Stomach smooth muscle (tissue), 2 donors: Measurements from ENCODE around the gene TMC6.

ENCODE experiments used
- H3K27ac ChIP-seq: one replicate; pipeline ENCODE4 v1.7.0; 2013; ENCODE audit warnings: mild to moderate bottlenecking, low read length, inconsistent platforms
- H3K27me3 ChIP-seq, 2 donors: one replicate each; pipeline ENCODE4 v1.7.0; 2013; ENCODE audit warnings: low read length in 2 of 2; ENCODE audit not compliant: insufficient read depth in 2 of 2, control insufficient read depth in 1 of 2
- H3K36me3 ChIP-seq, 2 donors: one replicate each; pipeline ENCODE4 v1.7.0; 2013; ENCODE audit warnings: low read length in 2 of 2; ENCODE audit not compliant: control insufficient read depth in 2 of 2, insufficient read depth in 2 of 2
- H3K4me1 ChIP-seq: one replicate; pipeline ENCODE4 v1.7.0; 2013; ENCODE audit warnings: low read length; ENCODE audit not compliant: control insufficient read depth, insufficient read depth
- H3K4me3 ChIP-seq, 2 donors: one replicate each; pipeline ENCODE4 v1.7.0; 2013; ENCODE audit warnings: low read length in 2 of 2
- H3K9ac ChIP-seq, 2 donors: one replicate each; pipeline ENCODE4 v1.7.0; 2013; ENCODE audit warnings: low read length in 2 of 2, mild to moderate bottlenecking in 1 of 2
- H3K9me3 ChIP-seq, 2 donors: one replicate each; pipeline ENCODE4 v1.7.0; 2013; ENCODE audit warnings: low read length in 2 of 2; ENCODE audit not compliant: control insufficient read depth in 2 of 2
- donor health status: healthy.
- donor health status: Pancreatic carcinoma.

Gene TMC6

DNA sequence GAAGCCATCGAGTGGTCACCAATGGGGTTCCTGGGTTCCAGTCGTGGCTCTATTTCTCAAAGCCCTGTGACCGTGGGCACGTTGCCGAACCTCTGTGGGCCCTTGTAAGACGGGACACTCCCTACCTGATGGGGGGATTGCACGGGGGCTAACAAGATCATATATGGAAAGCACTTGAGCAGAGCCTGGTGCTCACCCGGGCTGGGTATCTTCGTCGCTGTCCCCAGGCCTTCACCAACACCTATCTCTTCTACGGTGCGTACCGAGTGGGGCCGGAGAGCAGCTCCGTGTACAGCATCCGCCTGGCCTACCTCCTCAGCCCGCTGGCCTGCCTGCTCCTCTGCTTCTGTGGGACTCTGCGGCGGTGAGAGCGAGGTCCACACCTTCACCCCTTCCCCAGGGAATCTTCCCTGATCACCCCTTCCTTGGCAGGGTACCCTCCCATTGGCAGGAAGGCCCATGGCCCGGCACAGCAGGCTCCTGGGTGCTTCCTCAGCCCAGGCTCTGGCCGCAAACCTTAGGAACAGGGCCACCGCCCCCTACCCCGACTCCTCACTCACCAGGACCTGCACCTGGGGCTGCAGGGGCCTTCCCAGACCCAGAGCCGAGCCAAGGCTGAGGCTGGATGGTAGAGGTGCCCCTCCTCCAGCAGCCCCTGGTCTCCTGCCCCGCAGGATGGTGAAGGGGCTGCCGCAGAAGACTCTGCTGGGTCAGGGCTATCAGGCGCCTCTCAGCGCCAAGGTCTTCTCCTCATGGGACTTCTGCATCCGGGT is 4.8 kb upstream of the TMC6 start:
- H3K9ac ChIP-seq: no peak overlapping the region
- H3K4me1 ChIP-seq: peaks cover 18% of the 10 kb centered on the region
- peaks cover 15 to 29% of the 10 kb centered on the region in 2 donors for H3K27me3 ChIP-seq
- H3K9me3 ChIP-seq: no peaks in the 10 kb centered on the region
- no peak overlapping the region for H3K4me3 ChIP-seq
- no peaks in the 10 kb centered on the region for H3K36me3 ChIP-seq
- no peak overlapping the region for H3K27ac ChIP-seq

DNA sequence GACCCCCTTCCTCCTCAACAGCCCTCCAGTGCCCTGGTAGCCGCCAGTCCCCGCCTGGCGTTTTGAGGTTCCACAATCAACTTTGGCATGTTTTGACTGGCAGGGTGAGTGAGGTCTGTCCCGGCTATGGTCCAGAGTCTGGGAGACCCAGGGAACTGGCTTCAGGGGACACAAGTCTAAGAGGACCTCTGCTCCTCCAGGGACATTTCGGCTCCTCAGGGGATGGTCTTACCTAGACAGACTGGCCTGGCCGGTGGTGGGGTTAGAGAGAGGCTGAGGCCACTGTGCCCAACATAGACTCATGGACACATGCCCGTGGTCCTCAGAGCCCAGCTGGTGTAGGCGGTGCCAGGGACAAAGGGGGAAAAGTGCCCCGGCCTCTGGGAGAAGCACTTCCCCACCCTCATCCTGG is 4.2 kb upstream of the TMC6 start:
- H3K9ac ChIP-seq: no peak overlapping the region
- H3K27ac ChIP-seq: no peak overlapping the region
- no peaks in the 10 kb centered on the region for H3K36me3 ChIP-seq

DNA sequence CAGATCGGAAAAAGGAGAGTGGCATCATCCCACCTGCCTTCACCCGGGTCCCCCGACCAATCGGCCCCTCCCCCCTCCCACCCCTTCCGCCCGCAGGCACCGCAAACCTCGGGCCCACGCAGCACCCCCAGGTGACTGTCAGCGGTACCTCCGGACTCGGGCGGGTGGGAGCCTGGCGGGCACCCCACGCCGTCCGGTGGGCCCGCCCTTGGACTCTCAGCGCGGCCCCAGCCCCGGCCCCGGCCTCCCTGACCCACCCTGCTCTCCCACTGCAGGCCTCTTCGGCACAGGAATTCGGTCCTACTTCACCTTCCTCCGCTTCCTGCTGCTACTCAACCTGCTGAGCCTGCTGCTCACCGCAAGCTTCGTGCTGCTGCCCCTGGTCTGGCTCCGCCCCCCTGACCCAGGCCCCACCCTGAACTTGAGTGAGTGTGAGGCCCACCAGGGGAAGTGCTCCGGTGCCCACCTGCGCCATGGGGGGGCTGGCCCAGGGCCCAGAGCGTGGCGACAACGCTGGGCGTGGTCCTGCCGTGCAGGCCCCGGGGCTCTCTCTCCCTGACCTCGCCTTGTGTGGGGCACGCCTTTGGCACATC is 3.6 kb upstream of the TMC6 start:
- H3K27me3 ChIP-seq: peaks cover 15 to 38% of the 10 kb centered on the region in 2 donors

More for the DNA sequence above, 4.2 kb upstream of the TMC6 start:
- H3K27me3 ChIP-seq: peaks cover 15 to 35% of the 10 kb centered on the region in 2 donors
- no peak overlapping the region for H3K4me3 ChIP-seq
- H3K9me3 ChIP-seq: no peaks in the 10 kb centered on the region
- H3K4me1 ChIP-seq: peaks cover 21% of the 10 kb centered on the region

DNA sequence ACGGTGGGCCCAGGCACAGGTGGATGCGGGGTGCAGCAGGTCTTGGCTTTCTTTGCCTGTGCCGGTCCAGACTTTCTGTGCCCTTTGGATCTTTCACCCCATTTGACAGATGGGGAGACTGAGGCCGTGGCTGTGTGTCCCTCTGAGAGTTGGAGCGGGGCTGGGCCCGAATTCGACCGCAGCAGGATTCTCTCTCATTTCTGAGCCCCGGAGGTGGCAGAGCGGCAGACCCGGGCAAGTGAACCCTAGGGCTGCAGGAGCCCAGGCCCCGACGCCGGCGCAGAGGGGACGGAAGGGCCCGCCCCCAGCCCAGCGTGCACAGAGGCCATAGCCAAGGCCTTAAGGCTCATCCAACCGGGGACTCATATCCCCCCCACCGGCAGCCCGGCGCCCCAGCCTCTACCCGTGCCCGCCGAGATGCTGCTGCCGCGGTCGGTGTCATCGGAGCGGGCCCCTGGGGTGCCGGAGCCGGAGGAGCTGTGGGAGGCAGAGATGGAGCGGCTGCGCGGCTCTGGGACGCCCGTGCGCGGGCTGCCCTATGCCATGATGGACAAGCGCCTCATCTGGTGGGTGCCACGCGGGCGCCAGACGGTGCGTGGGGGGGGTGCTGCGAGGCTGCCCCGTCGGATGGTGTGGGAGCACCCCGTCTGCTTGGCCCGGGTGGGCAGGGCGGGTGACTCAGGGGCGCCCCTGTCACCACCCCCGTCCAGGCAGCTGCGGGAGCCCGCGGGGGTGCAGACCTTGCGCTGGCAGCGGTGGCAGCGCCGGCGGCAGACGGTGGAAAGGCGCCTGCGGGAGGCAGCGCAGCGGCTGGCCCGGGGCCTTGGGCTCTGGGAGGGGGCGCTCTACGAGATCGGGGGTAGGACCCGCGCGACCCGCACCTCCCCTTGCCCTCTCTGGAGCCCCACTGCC is 2.9 kb upstream of the TMC6 start:
- H3K36me3 ChIP-seq: no peaks in the 10 kb centered on the region
- H3K4me3 ChIP-seq: peak overlapping the region in 1 of 2 donors; percentile 44
- H3K27me3 ChIP-seq: peaks cover 17 to 40% of the 10 kb centered on the region in 2 donors
- H3K27ac ChIP-seq: no peak overlapping the region
- H3K9ac ChIP-seq: no peak overlapping the region
- H3K9me3 ChIP-seq: no peaks in the 10 kb centered on the region
- H3K4me1 ChIP-seq: peaks cover 25% of the 10 kb centered on the region

More for the DNA sequence above, 3.6 kb upstream of the TMC6 start:
- no peak overlapping the region for H3K4me3 ChIP-seq
- no peaks in the 10 kb centered on the region for H3K9me3 ChIP-seq
- no peak overlapping the region for H3K27ac ChIP-seq
- peaks cover 23% of the 10 kb centered on the region for H3K4me1 ChIP-seq
- H3K36me3 ChIP-seq: no peaks in the 10 kb centered on the region
- no peak overlapping the region for H3K9ac ChIP-seq

DNA sequence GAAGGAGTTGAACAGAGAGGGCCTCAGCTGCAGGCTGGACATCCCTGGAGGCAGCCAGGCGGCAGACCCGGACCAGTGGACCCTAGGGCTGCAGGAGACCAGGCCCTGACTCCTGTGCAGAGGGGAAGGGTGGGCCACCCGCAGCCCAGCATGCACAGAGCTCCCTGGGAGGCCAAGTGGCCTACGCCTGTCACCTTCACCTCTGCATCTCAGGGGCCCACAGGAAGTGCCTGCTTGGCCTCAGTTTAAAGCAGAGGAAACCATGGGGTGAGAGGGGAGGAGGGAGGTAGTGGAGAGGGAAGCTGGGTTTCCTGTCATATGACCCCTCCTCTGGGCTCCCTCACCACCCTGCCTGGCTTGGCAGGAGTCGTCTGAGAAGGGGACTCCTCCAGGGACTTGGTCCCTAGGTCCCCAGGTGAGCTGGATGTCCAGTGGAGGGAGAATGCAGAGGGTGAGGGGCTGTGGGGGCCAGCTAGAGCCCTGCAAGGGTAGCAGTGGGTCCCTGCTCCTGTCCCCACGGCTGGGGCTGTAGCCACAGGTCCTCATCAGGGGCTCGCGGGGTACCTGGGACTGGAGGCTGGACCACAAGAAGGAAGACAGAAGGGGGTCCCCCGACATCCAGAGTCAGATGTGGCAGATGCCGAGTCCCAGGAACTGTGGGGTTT is 2.0 kb upstream of the TMC6 start, which contains the start of gene TMC8:
Gene TMC8, plus strand, starts transcription at position 335 of the 665 bp plus-strand sequence. CDS start 818 bp downstream, outside the sequence.
- no peak within 1 kb of the TSS for H3K27ac ChIP-seq
- no peaks in the 10 kb centered on the region for H3K9me3 ChIP-seq
- peaks cover 26% of the 10 kb centered on the region for H3K4me1 ChIP-seq
- H3K9ac ChIP-seq: no peak within 1 kb of the TSS
- peak within 1 kb of the TSS in 1 of 2 donors; percentile 44 for H3K4me3 ChIP-seq
- H3K27me3 ChIP-seq: peaks cover 17 to 40% of the 10 kb centered on the region in 2 donors
- no peaks in the 10 kb centered on the region for H3K36me3 ChIP-seq

DNA sequence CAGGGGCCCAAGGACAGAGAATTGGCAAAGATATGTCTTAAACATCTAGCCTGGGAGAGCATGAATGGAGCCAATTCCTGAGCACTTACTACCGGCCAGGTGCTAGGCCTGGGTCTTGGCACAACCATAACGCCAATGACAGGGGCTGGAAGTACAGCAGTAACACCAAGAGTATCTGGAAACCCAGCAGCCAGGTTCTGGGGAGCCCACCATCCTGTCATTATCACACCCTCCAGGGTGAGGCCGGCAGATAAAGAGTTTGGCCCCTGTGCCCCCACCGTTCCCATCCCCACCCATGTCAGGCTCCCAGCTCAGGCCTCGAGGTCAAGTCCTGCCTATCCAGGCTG is 1.5 kb upstream of the TMC6 start:
- no peak overlapping the region for H3K4me3 ChIP-seq
- no peak overlapping the region for H3K9ac ChIP-seq
- peaks cover 26% of the 10 kb centered on the region for H3K4me1 ChIP-seq
- no peaks in the 10 kb centered on the region for H3K36me3 ChIP-seq
- H3K27me3 ChIP-seq: peaks cover 17 to 40% of the 10 kb centered on the region in 2 donors
- no peak overlapping the region for H3K27ac ChIP-seq
- no peaks in the 10 kb centered on the region for H3K9me3 ChIP-seq

DNA sequence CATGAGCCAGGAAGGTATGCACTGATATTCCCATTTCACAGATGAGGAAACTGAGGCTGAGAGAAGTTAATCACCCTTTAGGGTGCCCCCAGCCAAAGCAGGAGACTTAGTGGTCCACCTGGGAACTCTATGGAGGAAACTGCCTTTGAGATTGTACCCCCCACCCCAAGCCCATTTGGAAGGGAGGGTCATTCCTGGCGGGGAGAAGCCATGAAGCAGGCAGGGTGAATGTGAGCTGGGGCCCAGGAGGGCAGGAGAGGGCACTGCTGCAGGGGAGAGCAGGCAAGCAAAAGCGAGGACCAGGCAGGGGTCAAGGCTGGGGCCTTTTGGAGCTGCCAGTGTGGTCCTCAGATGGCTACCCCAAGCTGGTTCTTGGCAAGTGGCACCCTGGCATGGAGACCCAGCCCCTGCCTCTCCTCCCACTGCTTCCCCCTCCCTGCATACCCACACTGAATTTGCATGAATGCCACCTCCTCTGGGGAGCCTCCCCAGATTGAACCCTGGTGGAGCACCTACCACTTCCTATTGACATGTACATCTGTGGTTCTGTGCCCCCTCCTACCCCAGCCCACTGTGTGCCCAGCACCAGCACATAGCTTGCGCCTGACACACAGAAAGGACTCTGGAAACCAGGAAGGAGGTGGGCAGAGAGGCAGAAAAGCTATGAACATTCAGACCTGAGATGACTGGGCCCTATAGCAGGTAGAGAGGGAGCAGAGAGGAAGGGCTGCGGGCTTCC is 965 bp upstream of the TMC6 start:
- Histone ChIP-seq H3K4me3 (peak overlapping the region in 1 of 2 donors; percentile 58), H3K36me3 (no peaks in the 10 kb centered on the region), H3K27me3 (peaks cover 17 to 40% of the 10 kb centered on the region in 2 donors), H3K4me1 (peaks cover 26% of the 10 kb centered on the region), H3K9me3 (no peaks in the 10 kb centered on the region), H3K27ac (no peak overlapping the region), H3K9ac (no peak overlapping the region)

DNA sequence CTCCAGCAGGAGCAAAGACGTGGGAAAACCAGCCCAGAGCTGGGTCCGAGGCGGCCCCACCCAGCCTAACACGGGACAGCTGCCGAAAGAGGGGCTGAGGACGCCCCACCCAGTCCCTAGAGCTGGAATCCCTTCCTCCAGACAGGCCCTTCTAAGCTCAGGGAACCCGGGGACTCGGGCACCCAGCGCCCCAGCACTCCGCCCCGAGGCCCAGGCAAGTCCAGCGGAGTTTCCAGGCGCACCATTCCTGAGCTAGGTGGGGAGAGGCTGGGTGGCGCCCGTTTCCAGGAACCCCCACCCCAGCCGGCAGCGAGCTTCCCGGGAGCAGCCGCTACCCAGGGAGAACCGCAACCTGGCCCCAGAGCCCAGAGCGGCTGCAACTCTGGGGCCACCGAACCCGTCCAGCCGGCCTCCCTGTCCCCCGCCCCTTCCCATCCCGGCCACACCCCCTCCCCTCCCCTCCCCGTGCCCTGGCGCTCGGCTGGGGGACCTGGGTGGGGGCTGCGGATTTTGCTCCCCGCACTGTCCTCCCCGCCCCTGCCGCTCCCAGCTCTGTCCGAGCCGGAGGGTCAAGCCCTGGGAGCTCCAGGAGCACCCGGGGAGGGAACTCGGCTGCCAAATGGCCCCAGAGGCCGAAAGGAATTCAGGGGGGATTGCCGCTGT is 536 bp downstream of the TMC6 start:
- Histone ChIP-seq H3K27me3 (peaks cover 15 to 37% of the 10 kb centered on the region in 2 donors), H3K36me3 (no peaks in the 10 kb centered on the region), H3K4me1 (peaks cover 26% of the 10 kb centered on the region), H3K27ac (peak overlapping the region; percentile 49), H3K9ac (peak overlapping the region; percentile 38 to 51), H3K4me3 (peak overlapping the region; percentile 59 to 72), H3K9me3 (no peaks in the 10 kb centered on the region)

DNA sequence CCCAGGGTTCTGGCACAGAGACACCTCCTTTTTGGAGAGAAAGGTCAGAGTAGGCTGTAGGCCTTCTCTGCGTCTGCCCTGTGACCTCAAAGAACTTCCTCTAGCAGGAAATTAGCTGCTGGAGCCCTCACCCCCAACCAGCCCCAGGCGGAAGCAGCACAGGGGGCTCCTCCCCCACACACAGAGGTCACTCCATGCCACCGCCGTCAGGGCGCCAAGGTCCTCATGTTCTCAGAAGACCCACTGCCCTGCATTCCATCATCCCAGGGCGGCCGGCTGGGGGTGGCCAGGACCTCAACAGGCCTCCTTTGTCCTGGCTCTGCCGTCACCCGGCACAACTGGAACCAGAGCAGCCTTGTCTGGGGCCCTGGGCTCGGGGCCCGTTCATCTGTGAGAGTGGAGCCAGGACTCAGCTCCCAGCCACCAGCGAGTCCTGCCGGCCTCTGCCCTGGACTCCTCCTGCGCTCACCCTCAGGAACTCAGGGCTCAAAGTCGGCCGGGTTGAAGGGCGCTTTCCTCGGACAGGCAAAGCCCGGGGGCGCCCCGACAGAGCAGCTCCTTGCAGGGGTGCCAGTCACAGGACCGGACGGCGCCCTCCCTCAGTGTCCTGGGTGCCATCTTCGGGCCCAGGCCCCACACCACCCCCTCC is 1.2 kb downstream of the TMC6 start:
- H3K27me3 ChIP-seq: peaks cover 12 to 35% of the 10 kb centered on the region in 2 donors
- H3K27ac ChIP-seq: peak overlapping the region; percentile 49
- peaks cover 26% of the 10 kb centered on the region for H3K4me1 ChIP-seq
- peak overlapping the region; percentile 38 to 51 for H3K9ac ChIP-seq
- H3K9me3 ChIP-seq: no peaks in the 10 kb centered on the region
- H3K4me3 ChIP-seq: peak overlapping the region; percentile 59 to 72
- no peaks in the 10 kb centered on the region for H3K36me3 ChIP-seq
